Measurements from ENCODE around the gene AGT.
"Not testable (repeated sequence)": the region's sequence is repeated elsewhere in the genome, so short reads cannot be mapped to it uniquely, and the experiment has no call there.

The AGT gene

DNA sequence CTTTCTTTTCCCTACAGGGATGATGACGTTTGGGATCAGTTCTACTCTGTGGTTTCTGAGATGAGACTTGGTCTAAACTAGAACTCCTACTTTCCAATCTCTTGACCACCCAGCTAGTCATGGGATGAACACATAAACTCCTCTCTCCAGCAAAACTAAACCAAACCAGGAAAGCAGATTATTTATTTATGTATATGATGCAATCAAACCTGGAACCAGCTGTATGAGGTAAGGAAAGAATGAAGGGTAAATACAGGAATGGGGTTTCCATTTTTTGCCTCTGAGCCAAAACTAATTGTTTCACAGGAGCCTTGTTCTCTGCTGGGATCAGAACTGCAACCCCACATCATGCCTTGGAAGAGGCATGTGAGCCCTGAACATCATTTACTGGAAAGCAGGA lies 3.3 kb upstream of the AGT start:
- H3K79me1 ChIP-seq (ENCODE audit: low read depth, low read length) = no peaks in the 10 kb centered on the region
- H3K27me3 ChIP-seq (ENCODE audit: control insufficient read depth in 3 of 3, insufficient read depth in 3 of 3, low read depth in 1 of 3, low read length in 3 of 3) = peaks cover 0 to 5% (median 0%) of the 10 kb centered on the region in 3 experiments
- no peak overlapping the region for H3K9ac ChIP-seq (ENCODE audit: low read depth, low read length, poor library complexity)
- H2AK5ac ChIP-seq (ENCODE audit: low read depth, low read length) = no peak overlapping the region
- no peak overlapping the region for H2BK12ac ChIP-seq (ENCODE audit: low read length)
- no peak overlapping the region for H2BK15ac ChIP-seq (ENCODE audit: low read length)
- H2BK120ac ChIP-seq (ENCODE audit: low read depth, low read length) = no peak overlapping the region
- H3K9me3 ChIP-seq (replicated peaks in 1 of 2; ENCODE audit: control insufficient read depth in 2 of 2, insufficient read depth in 1 of 2, low read depth in 1 of 2, low read length in 2 of 2) = peaks cover 2 to 6% of the 10 kb centered on the region in 2 donors
- no peak overlapping the region for H2AFZ ChIP-seq (ENCODE audit: low read length)
- H3K14ac ChIP-seq (ENCODE audit: low read length) = no peak overlapping the region
- no peak overlapping the region for H3K27ac ChIP-seq (replicated peaks; ENCODE audit: low read length)
- no peaks in the 10 kb centered on the region for H3K36me3 ChIP-seq (replicated peaks in 1 of 2; ENCODE audit: control insufficient read depth in 2 of 2, insufficient read depth in 2 of 2, low read length in 2 of 2)
- DNase-seq (ENCODE audit: low spot score) = no peak
- H4K91ac ChIP-seq (ENCODE audit: low read depth, low read length, poor library complexity) = no peak overlapping the region
- WGBS, 2 donors (ENCODE audit: extremely low coverage in 2 of 2, insufficient read length in 2 of 2, insufficient replicate concordance in 1 of 2) = no CpG with 5 or more reads among the region's 1 CpG
- H3K4me2 ChIP-seq (ENCODE audit: insufficient read depth, low read length, poor library complexity, severe bottlenecking) = no peak overlapping the region
- H4K8ac ChIP-seq (ENCODE audit: low read depth, low read length) = no peak overlapping the region
- H3K4me1 ChIP-seq (ENCODE audit: control insufficient read depth in 2 of 2, insufficient read depth in 1 of 2, low read depth in 1 of 2, low read length in 2 of 2) = peaks cover 6 to 11% of the 10 kb centered on the region in 2 donors
- no peak overlapping the region for H3K23ac ChIP-seq (ENCODE audit: low read depth, low read length, poor library complexity)
- H3K18ac ChIP-seq (ENCODE audit: low read length) = no peak overlapping the region
- H2BK5ac ChIP-seq (ENCODE audit: low read length) = no peak overlapping the region
- no peak overlapping the region for H3K4ac ChIP-seq (ENCODE audit: low read length)
- no peak overlapping the region for H3K4me3 ChIP-seq (ENCODE audit: low read length in 2 of 2)

DNA sequence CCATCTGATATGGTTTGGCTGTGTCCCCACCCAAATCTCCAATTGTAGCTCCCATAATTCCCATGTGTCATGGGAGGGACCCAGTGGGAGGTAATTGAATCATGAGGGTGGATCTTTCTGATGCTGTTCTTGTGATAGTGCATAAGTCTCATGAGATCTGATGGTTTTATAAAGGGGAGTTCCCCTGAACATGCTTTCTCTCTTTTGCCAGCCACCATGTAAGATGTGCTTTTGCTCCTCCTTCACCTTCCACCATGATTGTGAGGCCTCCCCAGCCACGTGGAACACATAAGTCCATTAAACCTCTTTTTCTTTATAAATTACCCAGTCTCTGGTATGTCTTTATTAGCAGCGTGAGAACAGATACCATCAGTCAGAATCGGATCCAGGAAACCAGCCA lies 2.5 kb upstream of the AGT start:
- not testable (repeated sequence) for H3K4me3 ChIP-seq (ENCODE audit: low read length in 2 of 2); H4K8ac ChIP-seq (ENCODE audit: low read depth, low read length); H3K36me3 ChIP-seq (replicated peaks in 1 of 2; ENCODE audit: control insufficient read depth in 2 of 2, insufficient read depth in 2 of 2, low read length in 2 of 2); H3K9me3 ChIP-seq (replicated peaks in 1 of 2; ENCODE audit: control insufficient read depth in 2 of 2, insufficient read depth in 1 of 2, low read depth in 1 of 2, low read length in 2 of 2); H3K23ac ChIP-seq (ENCODE audit: low read depth, low read length, poor library complexity); H3K27ac ChIP-seq (replicated peaks; ENCODE audit: low read length); DNase-seq (ENCODE audit: low spot score); H2BK5ac ChIP-seq (ENCODE audit: low read length); H2BK12ac ChIP-seq (ENCODE audit: low read length); H3K4me2 ChIP-seq (ENCODE audit: insufficient read depth, low read length, poor library complexity, severe bottlenecking); H2BK120ac ChIP-seq (ENCODE audit: low read depth, low read length); H3K4ac ChIP-seq (ENCODE audit: low read length); H3K9ac ChIP-seq (ENCODE audit: low read depth, low read length, poor library complexity); H3K79me1 ChIP-seq (ENCODE audit: low read depth, low read length); H2BK15ac ChIP-seq (ENCODE audit: low read length); H3K14ac ChIP-seq (ENCODE audit: low read length); H4K91ac ChIP-seq (ENCODE audit: low read depth, low read length, poor library complexity); H3K18ac ChIP-seq (ENCODE audit: low read length); H2AK5ac ChIP-seq (ENCODE audit: low read depth, low read length); H2AFZ ChIP-seq (ENCODE audit: low read length)
- Histone ChIP-seq H3K27me3 (ENCODE audit: control insufficient read depth in 3 of 3, insufficient read depth in 3 of 3, low read depth in 1 of 3, low read length in 3 of 3) (peaks cover 0 to 11% (median 0%) of the 10 kb centered on the region in 3 experiments), H3K4me1 (ENCODE audit: control insufficient read depth in 2 of 2, insufficient read depth in 1 of 2, low read depth in 1 of 2, low read length in 2 of 2) (peaks cover 6 to 11% of the 10 kb centered on the region in 2 donors)
- WGBS, 2 donors (ENCODE audit: extremely low coverage in 2 of 2, insufficient read length in 2 of 2, insufficient replicate concordance in 1 of 2) = no CpG with 5 or more reads among the region's 3 CpGs

DNA sequence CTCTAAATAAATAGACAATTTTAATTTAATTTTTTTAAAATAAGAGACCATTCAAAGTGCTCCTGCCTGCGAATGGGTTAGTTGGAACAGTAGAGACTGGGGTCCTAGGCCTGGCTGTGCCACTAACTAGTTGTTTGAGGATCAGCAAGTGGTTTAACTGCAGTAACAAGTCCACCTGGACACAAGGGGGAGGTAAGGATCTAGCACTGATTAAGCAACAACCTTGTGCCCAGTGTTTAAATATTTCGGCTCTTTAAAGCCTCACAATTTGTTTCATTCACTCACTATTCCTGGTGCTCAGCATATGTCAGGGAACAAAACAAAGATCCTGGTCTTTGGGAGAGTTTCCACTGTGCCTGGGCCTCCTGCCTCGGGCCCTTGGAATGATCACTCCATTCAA lies 1.6 kb upstream of the AGT start:
- Histone ChIP-seq H3K27ac (replicated peaks; ENCODE audit: low read length) (no peak overlapping the region), H2BK15ac (ENCODE audit: low read length) (no peak overlapping the region), H3K9ac (ENCODE audit: low read depth, low read length, poor library complexity) (no peak overlapping the region), H4K8ac (ENCODE audit: low read depth, low read length) (no peak overlapping the region), H4K91ac (ENCODE audit: low read depth, low read length, poor library complexity) (no peak overlapping the region), H3K14ac (ENCODE audit: low read length) (no peak overlapping the region), H3K36me3 (replicated peaks in 1 of 2; ENCODE audit: control insufficient read depth in 2 of 2, insufficient read depth in 2 of 2, low read length in 2 of 2) (no peaks in the 10 kb centered on the region), H2AK5ac (ENCODE audit: low read depth, low read length) (no peak overlapping the region), H3K79me1 (ENCODE audit: low read depth, low read length) (no peaks in the 10 kb centered on the region), H3K9me3 (replicated peaks in 1 of 2; ENCODE audit: control insufficient read depth in 2 of 2, insufficient read depth in 1 of 2, low read depth in 1 of 2, low read length in 2 of 2) (no peaks in the 10 kb centered on the region), H3K18ac (ENCODE audit: low read length) (no peak overlapping the region), H3K4ac (ENCODE audit: low read length) (no peak overlapping the region), H3K27me3 (ENCODE audit: control insufficient read depth in 3 of 3, insufficient read depth in 3 of 3, low read depth in 1 of 3, low read length in 3 of 3) (peaks cover 0 to 11% (median 0%) of the 10 kb centered on the region in 3 experiments), H2BK5ac (ENCODE audit: low read length) (no peak overlapping the region), H3K4me1 (ENCODE audit: control insufficient read depth in 2 of 2, insufficient read depth in 1 of 2, low read depth in 1 of 2, low read length in 2 of 2) (peaks cover 6 to 11% of the 10 kb centered on the region in 2 donors), H2BK120ac (ENCODE audit: low read depth, low read length) (no peak overlapping the region), H3K4me2 (ENCODE audit: insufficient read depth, low read length, poor library complexity, severe bottlenecking) (no peak overlapping the region), H2AFZ (ENCODE audit: low read length) (no peak overlapping the region), H3K4me3 (ENCODE audit: low read length in 2 of 2) (no peak overlapping the region), H2BK12ac (ENCODE audit: low read length) (no peak overlapping the region), H3K23ac (ENCODE audit: low read depth, low read length, poor library complexity) (no peak overlapping the region)
- no CpG with 5 or more reads among the region's 3 CpGs for WGBS, 2 donors (ENCODE audit: extremely low coverage in 2 of 2, insufficient read length in 2 of 2, insufficient replicate concordance in 1 of 2)
- DNase-seq (ENCODE audit: low spot score) = no peak

- DNase-seq (ENCODE audit: low spot score) = no peak
- Histone ChIP-seq H3K4ac (ENCODE audit: low read length) (no peak overlapping the region), H3K9ac (ENCODE audit: low read depth, low read length, poor library complexity) (no peak overlapping the region), H2BK12ac (ENCODE audit: low read length) (no peak overlapping the region), H3K79me1 (ENCODE audit: low read depth, low read length) (no peaks in the 10 kb centered on the region), H3K4me2 (ENCODE audit: insufficient read depth, low read length, poor library complexity, severe bottlenecking) (no peak overlapping the region), H3K27ac (replicated peaks; ENCODE audit: low read length) (no peak overlapping the region), H3K18ac (ENCODE audit: low read length) (peak overlapping the region; percentile 12), H3K14ac (ENCODE audit: low read length) (no peak overlapping the region), H2BK15ac (ENCODE audit: low read length) (no peak overlapping the region), H3K4me3 (ENCODE audit: low read length in 2 of 2) (no peak overlapping the region), H4K91ac (ENCODE audit: low read depth, low read length, poor library complexity) (no peak overlapping the region), H3K27me3 (ENCODE audit: control insufficient read depth in 3 of 3, insufficient read depth in 3 of 3, low read depth in 1 of 3, low read length in 3 of 3) (peaks cover 0 to 20% (median 0%) of the 10 kb centered on the region in 3 experiments), H3K9me3 (replicated peaks in 1 of 2; ENCODE audit: control insufficient read depth in 2 of 2, insufficient read depth in 1 of 2, low read depth in 1 of 2, low read length in 2 of 2) (no peaks in the 10 kb centered on the region), H4K8ac (ENCODE audit: low read depth, low read length) (peak overlapping the region; percentile 78), H2BK5ac (ENCODE audit: low read length) (no peak overlapping the region), H2BK120ac (ENCODE audit: low read depth, low read length) (no peak overlapping the region), H3K4me1 (ENCODE audit: control insufficient read depth in 2 of 2, insufficient read depth in 1 of 2, low read depth in 1 of 2, low read length in 2 of 2) (peaks cover 6 to 11% of the 10 kb centered on the region in 2 donors), H3K36me3 (replicated peaks in 1 of 2; ENCODE audit: control insufficient read depth in 2 of 2, insufficient read depth in 2 of 2, low read length in 2 of 2) (no peaks in the 10 kb centered on the region), H3K23ac (ENCODE audit: low read depth, low read length, poor library complexity) (no peak overlapping the region), H2AFZ (ENCODE audit: low read length) (peak overlapping the region; percentile 83), H2AK5ac (ENCODE audit: low read depth, low read length) (no peak overlapping the region)
- WGBS, 2 donors (ENCODE audit: extremely low coverage in 2 of 2, insufficient read length in 2 of 2, insufficient replicate concordance in 1 of 2) = no CpG with 5 or more reads among the region's 8 CpGs
Observed at GRCh38 chr1:230713547-230713914, 391 bp downstream of the AGT start.

Measured in neuronal stem cell (in vitro differentiated cells).